Measurements from ENCODE around the gene PSME3IP1.

Gene PSME3IP1

GRCh38 chr16:57178793-57179212 is 7.0 kb downstream of the PSME3IP1 start:
- DNase-seq (ENCODE audit: low read depth) = no peak
- no peak overlapping the region for H3K4me3 ChIP-seq (ENCODE audit: low read depth, low read length)
- no peak for TF ChIP-seq MYC (IDR thresholded peaks at IDR 0.05; ENCODE audit: low read depth, low read length)
- no peak for TF ChIP-seq POLR2A (IDR thresholded peaks at IDR 0.05; ENCODE audit: extremely low read depth, insufficient read length)
- TF ChIP-seq MAX (IDR thresholded peaks at IDR 0.05; ENCODE audit: low read depth, low read length) = no peak
- no peak for TF ChIP-seq CTCF (IDR thresholded peaks at IDR 0.05; ENCODE audit: low read depth, low read length)

GRCh38 chr16:57178196-57178595 is 7.6 kb downstream of the PSME3IP1 start:
- DNase-seq (ENCODE audit: low read depth) = no peak
- H3K4me3 ChIP-seq (ENCODE audit: low read depth, low read length) = no peak overlapping the region
- TF ChIP-seq MYC (IDR thresholded peaks at IDR 0.05; ENCODE audit: low read depth, low read length) (no peak), CTCF (IDR thresholded peaks at IDR 0.05; ENCODE audit: low read depth, low read length) (no peak), MAX (IDR thresholded peaks at IDR 0.05; ENCODE audit: low read depth, low read length) (no peak), POLR2A (IDR thresholded peaks at IDR 0.05; ENCODE audit: extremely low read depth, insufficient read length) (no peak)

- no peak for DNase-seq (ENCODE audit: low read depth)
- TF ChIP-seq MYC (IDR thresholded peaks at IDR 0.05; ENCODE audit: low read depth, low read length) (no peak), CTCF (IDR thresholded peaks at IDR 0.05; ENCODE audit: low read depth, low read length) (no peak), POLR2A (IDR thresholded peaks at IDR 0.05; ENCODE audit: extremely low read depth, insufficient read length) (no peak), MAX (IDR thresholded peaks at IDR 0.05; ENCODE audit: low read depth, low read length) (no peak)
- H3K4me3 ChIP-seq (ENCODE audit: low read depth, low read length) = no peak overlapping the region
Measured at GRCh38 chr16:57175896-57176295, 9.9 kb downstream of the PSME3IP1 start.

- no peak for TF ChIP-seq POLR2A (IDR thresholded peaks at IDR 0.05; ENCODE audit: extremely low read depth, insufficient read length)
- TF ChIP-seq CTCF (IDR thresholded peaks at IDR 0.05; ENCODE audit: low read depth, low read length) = no peak
- TF ChIP-seq MYC (IDR thresholded peaks at IDR 0.05; ENCODE audit: low read depth, low read length) = no peak
- TF ChIP-seq MAX (IDR thresholded peaks at IDR 0.05; ENCODE audit: low read depth, low read length) = no peak
- no peak for DNase-seq (ENCODE audit: low read depth)
- H3K4me3 ChIP-seq (ENCODE audit: low read depth, low read length) = no peak overlapping the region
Measured at GRCh38 chr16:57172721-57173290, 13.0 kb downstream of the PSME3IP1 start.

GRCh38 chr16:57169327-57169726 is 16.5 kb downstream of the PSME3IP1 start:
- no peak for DNase-seq (ENCODE audit: low read depth)
- H3K4me3 ChIP-seq (ENCODE audit: low read depth, low read length) = no peak overlapping the region

More at GRCh38 chr16:57169327-57169726, 16.5 kb downstream of the PSME3IP1 start:
- no peak for TF ChIP-seq MYC (IDR thresholded peaks at IDR 0.05; ENCODE audit: low read depth, low read length)
- no peak for TF ChIP-seq CTCF (IDR thresholded peaks at IDR 0.05; ENCODE audit: low read depth, low read length)
- TF ChIP-seq MAX (IDR thresholded peaks at IDR 0.05; ENCODE audit: low read depth, low read length) = no peak
- TF ChIP-seq POLR2A (IDR thresholded peaks at IDR 0.05; ENCODE audit: extremely low read depth, insufficient read length) = no peak

Measured in NB4 (cell line).